Breast epithelium (tissue), 3 donors: ENCODE results near the gene LGI4.

Source experiments
- CTCF ChIP-seq, 3 donors: fragments of 450-650 bp; IDR thresholded peaks; one replicate each; pipeline ENCODE4 v1.5.1; 2016 to 2017; ENCODE audit warnings: antibody characterized with exemption in 3 of 3, mild to moderate bottlenecking in 3 of 3, moderate library complexity in 3 of 3
- POLR2A ChIP-seq: fragments of 450-650 bp; IDR thresholded peaks from one replicate; pipeline ENCODE4 v1.6.1; 2016; ENCODE audit warnings: antibody characterized with exemption, mild to moderate bottlenecking, moderate library complexity

DNA sequence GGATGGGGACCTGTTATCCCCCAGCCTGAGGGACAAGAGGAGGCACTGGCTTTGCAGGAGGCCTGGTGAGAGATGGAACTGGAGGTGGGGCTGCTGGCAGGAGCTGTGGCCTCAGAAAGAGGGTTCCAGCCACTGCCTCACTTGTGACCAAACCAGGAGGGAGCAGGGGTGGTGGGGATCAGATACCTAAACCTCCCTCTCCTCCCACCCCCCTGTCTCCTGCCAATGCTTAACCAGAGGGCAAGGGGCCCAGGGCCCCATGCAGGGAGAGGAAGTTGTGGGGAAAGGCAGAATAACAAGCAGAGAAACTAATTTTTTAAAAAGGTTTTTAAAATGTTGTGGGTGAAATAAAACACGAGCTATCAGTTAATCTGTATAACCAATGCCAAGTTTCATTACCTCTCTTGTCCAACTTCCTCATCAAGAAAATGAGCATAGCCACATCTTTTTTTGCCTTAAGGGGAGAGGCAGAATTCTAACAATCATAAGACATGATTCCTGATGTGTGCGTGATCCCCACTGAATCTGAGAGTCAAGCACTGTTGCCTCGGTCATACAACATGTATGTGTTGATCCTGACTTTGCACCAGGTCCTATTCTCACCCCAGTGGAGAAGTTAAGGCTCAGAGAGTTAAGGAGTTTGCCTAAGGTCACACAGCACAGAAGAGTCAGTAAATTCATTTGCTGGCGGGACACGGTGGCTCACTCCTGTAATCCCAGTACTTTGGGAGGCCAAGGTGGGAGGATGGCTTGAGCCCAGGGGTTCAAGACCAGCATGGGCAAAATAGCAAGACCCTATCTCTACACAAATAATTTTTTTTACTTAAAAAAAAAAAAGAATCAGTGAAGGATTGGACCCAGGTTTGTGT is 32.6 kb upstream of the LGI4 start:
- TF ChIP-seq POLR2A (no peak), CTCF (IDR thresholded peaks at IDR 0.05) (no peak)
